ENCODE measurements around the gene VPS37C. TPM values are rescaled to one million over a fixed set of nuclear protein-coding genes. Genes with fewer than 3 reads are reported as not detected.

VPS37C gene
- total RNA-seq, 1 donor from 2014 or later = 9.9 TPM

- no peak for TF ChIP-seq EZH2phosphoT487 (IDR thresholded peaks at IDR 0.05)
- no peak for TF ChIP-seq EZH2 (IDR thresholded peaks at IDR 0.05)
- TF ChIP-seq CTCF (IDR thresholded peaks at IDR 0.05) = no peak
- Mint-ChIP-seq H3K9me3 (no peaks in the 10 kb centered on the region), H3K36me3 (no peaks in the 10 kb centered on the region), H3K4me3 (no peak overlapping the region), H3K27me3 (ENCODE audit: insufficient read depth, low read depth) (peaks cover 11% of the 10 kb centered on the region), H3K27ac (no peak overlapping the region), H3K4me1 (peaks cover 50% of the 10 kb centered on the region)
- Histone ChIP-seq H2AFZ (replicated peaks) (no peak overlapping the region), H3K4me3 (no peak overlapping the region), H3K9me3 (ENCODE audit: low read depth) (no peaks in the 10 kb centered on the region), H3K27ac (no peak overlapping the region), H3K36me3 (no peaks in the 10 kb centered on the region), H3K9ac (no peak overlapping the region), H3K79me2 (ENCODE audit: low read depth) (peaks cover 67% of the 10 kb centered on the region), H3K4me2 (no peak overlapping the region), H4K20me1 (ENCODE audit: low read depth) (peaks cover 59% of the 10 kb centered on the region), H3K4me1 (peaks cover 28% of the 10 kb centered on the region), H3K27me3 (no peaks in the 10 kb centered on the region), H3F3A (ENCODE audit: low read depth) (peaks cover 13% of the 10 kb centered on the region)
- no peak for DNase-seq (ENCODE audit: low spot score)
Observed at GRCh38 chr11:61145228-61146005, 15.8 kb downstream of the VPS37C start.

- H2AFZ ChIP-seq (replicated peaks) = no peak overlapping the region
- no peak overlapping the region for H3K27ac ChIP-seq
- H3F3A ChIP-seq (ENCODE audit: low read depth) = peaks cover 5% of the 10 kb centered on the region
- no peak overlapping the region for H3K9ac ChIP-seq
- no peak overlapping the region for H3K4me3 Mint-ChIP-seq
- peaks cover 57% of the 10 kb centered on the region for H4K20me1 ChIP-seq (ENCODE audit: low read depth)
- H3K36me3 Mint-ChIP-seq = no peaks in the 10 kb centered on the region
- no peaks in the 10 kb centered on the region for H3K9me3 ChIP-seq (ENCODE audit: low read depth)
- no peaks in the 10 kb centered on the region for H3K9me3 Mint-ChIP-seq
- peaks cover 21% of the 10 kb centered on the region for H3K4me1 ChIP-seq
- peaks cover 60% of the 10 kb centered on the region for H3K79me2 ChIP-seq (ENCODE audit: low read depth)
- no peak for TF ChIP-seq EZH2 (IDR thresholded peaks at IDR 0.05)
- TF ChIP-seq EZH2phosphoT487 (IDR thresholded peaks at IDR 0.05) = no peak
- TF ChIP-seq CTCF (IDR thresholded peaks at IDR 0.05) = no peak
- peaks cover 6% of the 10 kb centered on the region for H3K27me3 Mint-ChIP-seq (ENCODE audit: insufficient read depth, low read depth)
- DNase-seq (ENCODE audit: low spot score) = no peak
- peaks cover 43% of the 10 kb centered on the region for H3K4me1 Mint-ChIP-seq
- H3K4me3 ChIP-seq = no peak overlapping the region
- no peak overlapping the region for H3K4me2 ChIP-seq
- H3K36me3 ChIP-seq = no peaks in the 10 kb centered on the region
- H3K27ac Mint-ChIP-seq = no peak overlapping the region
- no peaks in the 10 kb centered on the region for H3K27me3 ChIP-seq
Observed at GRCh38 chr11:61144511-61145179, 16.6 kb downstream of the VPS37C start.

- DNase-seq (ENCODE audit: low spot score) = no peak
- no peak overlapping the region for H3K4me2 ChIP-seq
- no peak overlapping the region for H3K27ac Mint-ChIP-seq
- H3K4me3 Mint-ChIP-seq = no peak overlapping the region
- no peaks in the 10 kb centered on the region for H3K36me3 ChIP-seq
- no peaks in the 10 kb centered on the region for H3K9me3 ChIP-seq (ENCODE audit: low read depth)
- peaks cover 20% of the 10 kb centered on the region for H3K4me1 Mint-ChIP-seq
- no peak for TF ChIP-seq EZH2 (IDR thresholded peaks at IDR 0.05)
- no peak for TF ChIP-seq EZH2phosphoT487 (IDR thresholded peaks at IDR 0.05)
- TF ChIP-seq CTCF (IDR thresholded peaks at IDR 0.05) = no peak
- no peaks in the 10 kb centered on the region for H3K4me1 ChIP-seq
- no peak overlapping the region for H2AFZ ChIP-seq (replicated peaks)
- H3K4me3 ChIP-seq = no peak overlapping the region
- H3K9ac ChIP-seq = no peak overlapping the region
- H3K9me3 Mint-ChIP-seq = no peaks in the 10 kb centered on the region
- H3K79me2 ChIP-seq (ENCODE audit: low read depth) = peaks cover 39% of the 10 kb centered on the region
- H3K27ac ChIP-seq = no peak overlapping the region
- H4K20me1 ChIP-seq (ENCODE audit: low read depth) = peaks cover 52% of the 10 kb centered on the region
- H3K27me3 ChIP-seq = no peaks in the 10 kb centered on the region
- no peaks in the 10 kb centered on the region for H3F3A ChIP-seq (ENCODE audit: low read depth)
- peaks cover 2% of the 10 kb centered on the region for H3K36me3 Mint-ChIP-seq
- peaks cover 4% of the 10 kb centered on the region for H3K27me3 Mint-ChIP-seq (ENCODE audit: insufficient read depth, low read depth)
Observed at GRCh38 chr11:61142424-61142823, 18.8 kb downstream of the VPS37C start.
